HG03457 (cell line): ENCODE measurements around the gene DMBT1.

ENCODE experiments used
- ATAC-seq: cut with Tn5 transposase; IDR thresholded peaks from one replicate; pipeline ENCODE4 v1.9.1; 2021; ENCODE audit warnings: moderate number of reproducible peaks; ENCODE audit not compliant: unreplicated experiment

DMBT1 gene

GRCh38 chr10:122560279-122560804 lies at the start of gene DMBT1:
Gene DMBT1 (plus strand): TSS chr10:122560754. CDS start chr10:122560771, 17 bp downstream.
- ATAC-seq: no peak

GRCh38 chr10:122513053-122513452 lies 47.5 kb upstream of the DMBT1 start:
- ATAC-seq: no peak

GRCh38 chr10:122514045-122514840 lies 46.3 kb upstream of the DMBT1 start:
- ATAC-seq: no peak

GRCh38 chr10:122515022-122515424 lies 45.5 kb upstream of the DMBT1 start:
- no peak for ATAC-seq

GRCh38 chr10:122515588-122516231 lies 44.8 kb upstream of the DMBT1 start:
- no peak for ATAC-seq

GRCh38 chr10:122516734-122517133 lies 43.8 kb upstream of the DMBT1 start:
- ATAC-seq: no peak

- no peak for ATAC-seq
Observed at GRCh38 chr10:122519144-122519543, 41.4 kb upstream of the DMBT1 start.

- ATAC-seq: no peak
Observed at GRCh38 chr10:122519873-122520272, 40.7 kb upstream of the DMBT1 start.

GRCh38 chr10:122521011-122521410 lies 39.5 kb upstream of the DMBT1 start:
- no peak for ATAC-seq

- ATAC-seq: no peak
Observed at GRCh38 chr10:122524811-122525210, 35.7 kb upstream of the DMBT1 start.

- ATAC-seq: no peak
Observed at GRCh38 chr10:122525788-122526187, 34.8 kb upstream of the DMBT1 start.

- no peak for ATAC-seq
Observed at GRCh38 chr10:122526892-122527291, 33.7 kb upstream of the DMBT1 start.

- no peak for ATAC-seq
Observed at GRCh38 chr10:122530177-122530576, 30.4 kb upstream of the DMBT1 start.

GRCh38 chr10:122531261-122531660 lies 29.3 kb upstream of the DMBT1 start:
- no peak for ATAC-seq

- ATAC-seq: no peak
Observed at GRCh38 chr10:122531939-122532338, 28.6 kb upstream of the DMBT1 start.

- ATAC-seq: no peak
Observed at GRCh38 chr10:122532601-122533296, 27.8 kb upstream of the DMBT1 start.

GRCh38 chr10:122537545-122537944 lies 23.0 kb upstream of the DMBT1 start:
- no peak for ATAC-seq

- ATAC-seq: no peak
Observed at GRCh38 chr10:122541541-122542002, 19.0 kb upstream of the DMBT1 start.

GRCh38 chr10:122543676-122544445 lies 16.7 kb upstream of the DMBT1 start:
- ATAC-seq: no peak

GRCh38 chr10:122544493-122544892 lies 16.1 kb upstream of the DMBT1 start:
- no peak for ATAC-seq

- no peak for ATAC-seq
Observed at GRCh38 chr10:122546242-122546641, 14.3 kb upstream of the DMBT1 start.
